ENCODE measurements around the gene FAM168A.
A peak's percentile ranks its signal among the peaks of the same experiment; 100 is the strongest.

DNA sequence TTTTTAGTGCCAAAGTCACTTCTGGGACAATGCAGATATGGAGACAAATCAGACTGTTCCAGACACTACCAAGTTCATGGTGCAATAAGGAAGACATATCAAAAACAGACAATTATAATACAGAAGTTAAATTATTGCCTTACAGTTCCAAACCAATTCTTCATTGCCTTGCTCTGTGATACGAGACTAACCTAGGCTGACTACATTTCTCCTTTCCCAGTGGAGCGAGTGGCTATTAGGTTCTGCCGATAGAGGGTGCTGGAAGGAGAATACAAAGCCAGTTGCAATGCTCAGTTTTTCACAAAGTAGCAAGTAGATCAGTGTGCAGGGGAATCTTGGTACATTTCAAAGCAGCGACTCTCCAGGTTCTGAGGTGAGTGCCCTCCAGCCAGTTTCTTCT is 67.8 kb downstream of the FAM168A start:
- TF ChIP-seq, protein P1, sequence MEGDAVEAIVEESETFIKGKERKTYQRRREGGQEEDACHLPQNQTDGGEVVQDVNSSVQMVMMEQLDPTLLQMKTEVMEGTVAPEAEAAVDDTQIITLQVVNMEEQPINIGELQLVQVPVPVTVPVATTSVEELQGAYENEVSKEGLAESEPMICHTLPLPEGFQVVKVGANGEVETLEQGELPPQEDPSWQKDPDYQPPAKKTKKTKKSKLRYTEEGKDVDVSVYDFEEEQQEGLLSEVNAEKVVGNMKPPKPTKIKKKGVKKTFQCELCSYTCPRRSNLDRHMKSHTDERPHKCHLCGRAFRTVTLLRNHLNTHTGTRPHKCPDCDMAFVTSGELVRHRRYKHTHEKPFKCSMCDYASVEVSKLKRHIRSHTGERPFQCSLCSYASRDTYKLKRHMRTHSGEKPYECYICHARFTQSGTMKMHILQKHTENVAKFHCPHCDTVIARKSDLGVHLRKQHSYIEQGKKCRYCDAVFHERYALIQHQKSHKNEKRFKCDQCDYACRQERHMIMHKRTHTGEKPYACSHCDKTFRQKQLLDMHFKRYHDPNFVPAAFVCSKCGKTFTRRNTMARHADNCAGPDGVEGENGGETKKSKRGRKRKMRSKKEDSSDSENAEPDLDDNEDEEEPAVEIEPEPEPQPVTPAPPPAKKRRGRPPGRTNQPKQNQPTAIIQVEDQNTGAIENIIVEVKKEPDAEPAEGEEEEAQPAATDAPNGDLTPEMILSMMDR (IDR thresholded peaks at IDR 0.05 in 8 of 11, conservative IDR thresholded peaks at IDR 0.05 in 3 of 11): peak in 1 of 11 experiments; percentile 16
- TF ChIP-seq POLR2AphosphoS5 (IDR thresholded peaks at IDR 0.05) (no peak), POLR2A (IDR thresholded peaks at IDR 0.05) (no peak)

Measured in spleen (tissue), 7 donors.